HG02678 (cell line): ENCODE data around the gene USP12.

Experiments
- ATAC-seq: cut with Tn5 transposase; IDR thresholded peaks from one replicate; pipeline ENCODE4 v1.9.1; 2021; ENCODE audit warnings: mild to moderate bottlenecking, moderate library complexity; ENCODE audit not compliant: unreplicated experiment

The USP12 gene

GRCh38 chr13:27039171-27039701, 132.4 kb downstream of the USP12 start:
- ATAC-seq: no peak

- ATAC-seq: no peak
Measured at GRCh38 chr13:27038323-27038722, 133.3 kb downstream of the USP12 start.

- no peak for ATAC-seq
Measured at GRCh38 chr13:27037571-27037970, 134.0 kb downstream of the USP12 start.

GRCh38 chr13:27037171-27037570, 134.4 kb downstream of the USP12 start:
- ATAC-seq: no peak

- ATAC-seq: no peak
Measured at GRCh38 chr13:27036236-27036981, 135.2 kb downstream of the USP12 start.

- no peak for ATAC-seq
Measured at GRCh38 chr13:27035892-27036235, 135.7 kb downstream of the USP12 start.

GRCh38 chr13:27034678-27035111, 136.9 kb downstream of the USP12 start:
- no peak for ATAC-seq

- no peak for ATAC-seq
Measured at GRCh38 chr13:27028683-27029480, 142.7 kb downstream of the USP12 start.

GRCh38 chr13:27027086-27027667, 144.4 kb downstream of the USP12 start:
- ATAC-seq: no peak

- ATAC-seq: no peak
Measured at GRCh38 chr13:27026396-27026795, 145.2 kb downstream of the USP12 start.

GRCh38 chr13:27024776-27025492, 146.7 kb downstream of the USP12 start:
- ATAC-seq: no peak

GRCh38 chr13:27024074-27024461, 147.5 kb downstream of the USP12 start:
- no peak for ATAC-seq

- no peak for ATAC-seq
Measured at GRCh38 chr13:27023385-27024073, 148.1 kb downstream of the USP12 start.

GRCh38 chr13:27022571-27023311, 148.9 kb downstream of the USP12 start:
- no peak for ATAC-seq

- no peak for ATAC-seq
Measured at GRCh38 chr13:27020415-27020814, 151.2 kb downstream of the USP12 start.

- ATAC-seq: no peak
Measured at GRCh38 chr13:27018882-27019281, 152.7 kb downstream of the USP12 start.

- ATAC-seq: no peak
Measured at GRCh38 chr13:27018344-27018861, 153.2 kb downstream of the USP12 start.

- ATAC-seq: no peak
Measured at GRCh38 chr13:27016875-27017274, 154.7 kb downstream of the USP12 start.
